ENCODE measurements around the gene SLC35G6.
"Not testable (repeated sequence)": the region's sequence is repeated elsewhere in the genome, so short reads cannot be mapped to it uniquely, and the experiment has no call there.

SLC35G6 gene

GRCh38 chr17:7481275-7481674, at the start of gene SLC35G6:
SLC35G6 (plus strand) TSS chr17:7481446; CDS start chr17:7481517, 71 bp downstream.
- in situ Hi-C loops (cut with MboI; ENCODE audit: low sequenced_read_pairs), result not testable (repeated sequence)

GRCh38 chr17:7432296-7432695, 49.0 kb upstream of the SLC35G6 start:
- in situ Hi-C loops (cut with MboI; ENCODE audit: low sequenced_read_pairs), result no loop called here

- in situ Hi-C loops (cut with MboI; ENCODE audit: low sequenced_read_pairs), result no loop called here
Observed at GRCh38 chr17:7435676-7436555, 45.3 kb upstream of the SLC35G6 start.

- in situ Hi-C loops (cut with MboI; ENCODE audit: low sequenced_read_pairs), result no loop called here
Observed at GRCh38 chr17:7436556-7437368, 44.5 kb upstream of the SLC35G6 start.

GRCh38 chr17:7437369-7437863, 43.8 kb upstream of the SLC35G6 start:
- in situ Hi-C loops (cut with MboI; ENCODE audit: low sequenced_read_pairs), result no loop called here

- in situ Hi-C loops (cut with MboI; ENCODE audit: low sequenced_read_pairs), result no loop called here
Observed at GRCh38 chr17:7437950-7438614, 43.2 kb upstream of the SLC35G6 start.

- in situ Hi-C loops (cut with MboI; ENCODE audit: low sequenced_read_pairs), result no loop called here
Observed at GRCh38 chr17:7438656-7439460, 42.4 kb upstream of the SLC35G6 start.

GRCh38 chr17:7439462-7440112, 41.7 kb upstream of the SLC35G6 start, which contains the start of gene FGF11:
FGF11 (plus strand) TSS chr17:7439512; CDS start chr17:7439621, 109 bp downstream.
- in situ Hi-C loops (cut with MboI; ENCODE audit: low sequenced_read_pairs), result no loop called here

- in situ Hi-C loops (cut with MboI; ENCODE audit: low sequenced_read_pairs), result no loop called here
Observed at GRCh38 chr17:7440113-7440833, 41.0 kb upstream of the SLC35G6 start.

- in situ Hi-C loops (cut with MboI; ENCODE audit: low sequenced_read_pairs), result no loop called here
Observed at GRCh38 chr17:7440834-7441195, 40.4 kb upstream of the SLC35G6 start.

- in situ Hi-C loops (cut with MboI; ENCODE audit: low sequenced_read_pairs), result no loop called here
Observed at GRCh38 chr17:7441266-7441665, 40.0 kb upstream of the SLC35G6 start.

- in situ Hi-C loops (cut with MboI; ENCODE audit: low sequenced_read_pairs), result no loop called here
Observed at GRCh38 chr17:7442142-7442541, 39.1 kb upstream of the SLC35G6 start.

GRCh38 chr17:7443499-7444485, 37.5 kb upstream of the SLC35G6 start:
- in situ Hi-C loops (cut with MboI; ENCODE audit: low sequenced_read_pairs), result no loop called here

- in situ Hi-C loops (cut with MboI; ENCODE audit: low sequenced_read_pairs), result no loop called here
Observed at GRCh38 chr17:7444682-7445618, 36.3 kb upstream of the SLC35G6 start, which contains the start of gene CHRNB1. CHRNB1 (plus strand) TSS chr17:7445061; CDS start chr17:7445128, 67 bp downstream.

- in situ Hi-C loops (cut with MboI; ENCODE audit: low sequenced_read_pairs), result no loop called here
Observed at GRCh38 chr17:7445619-7445968, 35.7 kb upstream of the SLC35G6 start.

- in situ Hi-C loops (cut with MboI; ENCODE audit: low sequenced_read_pairs), result no loop called here
Observed at GRCh38 chr17:7448461-7448860, 32.8 kb upstream of the SLC35G6 start.

Measured in HL-60/S4 treated with phorbol 12-myristate 13-acetate at 8.2 ng/mL for 4 days and 3 days (cell line).